Measurements from ENCODE around the gene OR13H1. TPM values are rescaled to one million over a fixed set of nuclear protein-coding genes. Genes with fewer than 3 reads are reported as not detected.

The OR13H1 gene
- polyA plus RNA-seq, 1 of the 3 experiments (the other 2 are of a cell fraction) = not detected

DNA sequence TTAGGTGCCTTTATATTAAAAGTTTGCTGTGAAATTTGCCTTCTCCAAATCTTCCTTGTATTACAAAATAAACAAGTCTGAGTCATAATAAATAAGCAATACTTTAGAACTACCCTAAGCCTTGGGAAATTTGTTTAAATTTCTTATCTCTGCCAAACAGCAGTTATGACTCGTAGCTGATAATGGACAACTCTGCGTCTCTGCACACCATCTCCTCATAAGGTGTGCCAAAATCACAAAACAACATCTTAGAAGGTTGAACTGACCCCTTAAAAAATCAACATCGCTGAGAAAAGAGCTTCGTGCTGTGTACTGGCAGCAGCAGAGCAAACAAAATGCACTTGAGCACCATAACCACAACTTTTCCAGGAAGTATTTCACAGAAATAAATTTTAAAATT, 22.0 kb downstream of the OR13H1 start:
- ChIA-PET CTCF (no interaction called here), POLR2A (no interaction called here)
- Histone ChIP-seq H3K9me2 (no peaks in the 10 kb centered on the region), H3K27ac (ENCODE audit: low read depth in 2 of 2, low read length in 1 of 2) (no peak overlapping the region), H3K79me2 (ENCODE audit: insufficient read depth) (no peaks in the 10 kb centered on the region; the same call in 1 of the 2 replicates), H3F3A (replicated peaks; ENCODE audit: insufficient read depth) (peaks cover 8% of the 10 kb centered on the region), H3K36me3 (replicated peaks in 1 of 2; ENCODE audit: control insufficient read depth in 1 of 2, insufficient read depth in 2 of 2, low read length in 1 of 2) (no peaks in the 10 kb centered on the region), H3K9me3 (no peaks in the 10 kb centered on the region), H3K27me3 (ENCODE audit: insufficient read depth) (no peaks in the 10 kb centered on the region), H4K20me1 (ENCODE audit: insufficient read depth) (peaks cover 4% of the 10 kb centered on the region; the same call in 1 of the 2 replicates), H3K9ac (no peak overlapping the region), H3K4me1 (ENCODE audit: control insufficient read depth in 1 of 2, insufficient read depth in 2 of 2, low read depth in 1 of 2, low read length in 1 of 2) (no peaks in the 10 kb centered on the region; a peak in 2 of 4 replicates), H3K4me2 (no peak overlapping the region), H3K4me3 (ENCODE audit: low read depth in 2 of 2, low read length in 1 of 2) (no peak overlapping the region), H2AFZ (ENCODE audit: low read depth) (no peak overlapping the region)
- 21% methylated on average over 4 of the region's 4 CpGs for WGBS (ENCODE audit: low lambda C conversion rate)
- TF ChIP-seq TCF12 (IDR thresholded peaks at IDR 0.05) = peak; percentile 14; the same call in 1 of the 2 replicates
- 0 out of 2 replicates have a peak, but pooled peaks have one; percentile 8 for TF ChIP-seq NFIC (IDR thresholded peaks at IDR 0.05; ENCODE audit: borderline replicate concordance)
- TF ChIP-seq REST (IDR thresholded peaks at IDR 0.05; ENCODE audit: low read depth, low read length) = no peak
- no peak for DNase-seq

- H3K79me2 ChIP-seq (ENCODE audit: insufficient read depth) = peaks cover 11% of the 10 kb centered on the region; the same call in 1 of the 2 replicates
- no peak for DNase-seq
- H3F3A ChIP-seq (replicated peaks; ENCODE audit: insufficient read depth) = peaks cover 13% of the 10 kb centered on the region
- H3K9ac ChIP-seq = no peak overlapping the region
- H3K9me3 ChIP-seq = no peaks in the 10 kb centered on the region
- no peak overlapping the region for H2AFZ ChIP-seq (ENCODE audit: low read depth)
- no peaks in the 10 kb centered on the region for H3K36me3 ChIP-seq (replicated peaks in 1 of 2; ENCODE audit: control insufficient read depth in 1 of 2, insufficient read depth in 2 of 2, low read length in 1 of 2)
- CTCF ChIA-PET = interaction anchor here (1.4 kb wide), 1 partner anchor 17 kb away, joined by 3 read pairs; no protein-coding TSS in a partner anchor
- peaks cover 0 to 17% of the 10 kb centered on the region in 2 experiments; a peak in 1 of 4 replicates for H3K4me1 ChIP-seq (ENCODE audit: control insufficient read depth in 1 of 2, insufficient read depth in 2 of 2, low read depth in 1 of 2, low read length in 1 of 2)
- no peaks in the 10 kb centered on the region for H3K27me3 ChIP-seq (ENCODE audit: insufficient read depth)
- no peaks in the 10 kb centered on the region for H3K9me2 ChIP-seq
- H3K27ac ChIP-seq (ENCODE audit: low read depth in 2 of 2, low read length in 1 of 2) = peak overlapping the region in 1 of 2 experiments; percentile 61; a peak in 2 of 4 replicates
- H4K20me1 ChIP-seq (ENCODE audit: insufficient read depth) = no peaks in the 10 kb centered on the region
- H3K4me2 ChIP-seq = no peak overlapping the region
- H3K4me3 ChIP-seq (ENCODE audit: low read depth in 2 of 2, low read length in 1 of 2) = no peak overlapping the region
- POLR2A ChIA-PET = no interaction called here
- TF ChIP-seq CTCF (IDR thresholded peaks at IDR 0.05) (no peak), IRF3 (IDR thresholded peaks at IDR 0.05; ENCODE audit: low read depth, low read length) (no peak), JUND (IDR thresholded peaks at IDR 0.05) (peak; percentile 33), POLR2AphosphoS5 (IDR thresholded peaks at IDR 0.05; ENCODE audit: low read depth, low read length) (no peak), RCOR1 (IDR thresholded peaks at IDR 0.05; ENCODE audit: low read length) (no peak), TAF1 (IDR thresholded peaks at IDR 0.05; ENCODE audit: borderline replicate concordance, low read depth, low read length) (no peak), EP300 (IDR thresholded peaks at IDR 0.05; ENCODE audit: borderline replicate concordance in 1 of 2, low read depth in 1 of 2, low read length in 1 of 2) (no peak), ZBTB33 (IDR thresholded peaks at IDR 0.05; ENCODE audit: borderline replicate concordance, low read depth) (no peak), ELF1 (IDR thresholded peaks at IDR 0.05) (no peak), RFX5 (IDR thresholded peaks at IDR 0.05; ENCODE audit: low read length) (no peak), NFIC (IDR thresholded peaks at IDR 0.05; ENCODE audit: borderline replicate concordance) (no peak), GABPA (IDR thresholded peaks at IDR 0.05; ENCODE audit: low read depth) (no peak), FOSL2 (IDR thresholded peaks at IDR 0.05; ENCODE audit: borderline replicate concordance, low read depth) (peak; percentile 42; the same call in 1 of the 2 replicates), MXI1 (IDR thresholded peaks at IDR 0.05; ENCODE audit: low read depth, low read length) (no peak), SMC3 (IDR thresholded peaks at IDR 0.05; ENCODE audit: low read depth, low read length) (no peak), CHD2 (IDR thresholded peaks at IDR 0.05; ENCODE audit: low read length, partially characterized antibody) (no peak)
- TF ChIP-seq, protein P1, sequence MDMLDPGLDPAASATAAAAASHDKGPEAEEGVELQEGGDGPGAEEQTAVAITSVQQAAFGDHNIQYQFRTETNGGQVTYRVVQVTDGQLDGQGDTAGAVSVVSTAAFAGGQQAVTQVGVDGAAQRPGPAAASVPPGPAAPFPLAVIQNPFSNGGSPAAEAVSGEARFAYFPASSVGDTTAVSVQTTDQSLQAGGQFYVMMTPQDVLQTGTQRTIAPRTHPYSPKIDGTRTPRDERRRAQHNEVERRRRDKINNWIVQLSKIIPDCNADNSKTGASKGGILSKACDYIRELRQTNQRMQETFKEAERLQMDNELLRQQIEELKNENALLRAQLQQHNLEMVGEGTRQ (IDR thresholded peaks at IDR 0.05; ENCODE audit: borderline replicate concordance, low read depth, low read length) = no peak
Observed at GRCh38 chrX:131571348-131571747, 27.5 kb downstream of the OR13H1 start.

Measured in SK-N-SH (cell line).